Measurements from ENCODE around the gene MCL1. TPM values are rescaled to one million over a fixed set of nuclear protein-coding genes. Genes with fewer than 3 reads are reported as not detected.

Gene MCL1
- total RNA-seq, 2 donors from 2014 or later: 161 to 168 TPM

- Histone ChIP-seq H3K27ac (peak overlapping the region in 1 of 2 donors; percentile 32), H3K4me3 (no peak overlapping the region), H3K27me3 (replicated peaks; ENCODE audit: insufficient read depth) (no peaks in the 10 kb centered on the region), H3K4me1 (replicated peaks) (peaks cover 12% of the 10 kb centered on the region), H3K36me3 (no peaks in the 10 kb centered on the region), H3K9me3 (no peaks in the 10 kb centered on the region)
- DNase-seq (ENCODE audit: low spot score): no peak
- WGBS: 88% methylated on average over 12 of the region's 12 CpGs
- TF ChIP-seq POLR2AphosphoS5 (IDR thresholded peaks at IDR 0.05): no peak
- intact Hi-C loops (cut with DNase I): no loop called here
Observed at GRCh38 chr1:150615346-150616201, 36.2 kb upstream of the MCL1 start.

GRCh38 chr1:150613061-150613920 is 33.9 kb upstream of the MCL1 start:
- Histone ChIP-seq H3K4me3 (no peak overlapping the region), H3K27me3 (replicated peaks; ENCODE audit: insufficient read depth) (no peaks in the 10 kb centered on the region), H3K27ac (peak overlapping the region; percentile 65 to 71), H3K36me3 (no peaks in the 10 kb centered on the region), H3K9me3 (no peaks in the 10 kb centered on the region), H3K4me1 (replicated peaks) (peaks cover 4% of the 10 kb centered on the region)
- peak; percentile 44 for DNase-seq (ENCODE audit: low spot score)
- 49% methylated on average over 12 of the region's 12 CpGs for WGBS
- intact Hi-C loops (cut with DNase I): no loop called here
- TF ChIP-seq POLR2A (IDR thresholded peaks at IDR 0.05) (no peak), POLR2AphosphoS5 (IDR thresholded peaks at IDR 0.05) (peak; percentile 81)

GRCh38 chr1:150612014-150612345 is 32.6 kb upstream of the MCL1 start:
- intact Hi-C loops (cut with DNase I): no loop called here
- peak overlapping the region; percentile 55 to 59 for H3K27ac ChIP-seq
- no peak overlapping the region for H3K4me3 ChIP-seq
- no peaks in the 10 kb centered on the region for H3K36me3 ChIP-seq
- H3K9me3 ChIP-seq: no peaks in the 10 kb centered on the region
- 98% methylated on average over 3 of the region's 3 CpGs for WGBS
- no peak for TF ChIP-seq POLR2A (IDR thresholded peaks at IDR 0.05)
- TF ChIP-seq POLR2AphosphoS5 (IDR thresholded peaks at IDR 0.05): no peak
- TF ChIP-seq CTCF (IDR thresholded peaks at IDR 0.05): no peak
- H3K27me3 ChIP-seq (replicated peaks; ENCODE audit: insufficient read depth): no peaks in the 10 kb centered on the region
- peaks cover 4% of the 10 kb centered on the region for H3K4me1 ChIP-seq (replicated peaks)
- DNase-seq (ENCODE audit: low spot score): no peak

GRCh38 chr1:150610576-150610975 is 31.2 kb upstream of the MCL1 start:
- H3K9me3 ChIP-seq: no peaks in the 10 kb centered on the region
- H3K36me3 ChIP-seq: no peaks in the 10 kb centered on the region
- intact Hi-C loops (cut with DNase I): no loop called here
- no peak for DNase-seq (ENCODE audit: low spot score)
- no peak overlapping the region for H3K4me3 ChIP-seq
- TF ChIP-seq CTCF (IDR thresholded peaks at IDR 0.05) (no peak), POLR2AphosphoS5 (IDR thresholded peaks at IDR 0.05) (no peak)
- peaks cover 4% of the 10 kb centered on the region for H3K4me1 ChIP-seq (replicated peaks)
- no peaks in the 10 kb centered on the region for H3K27me3 ChIP-seq (replicated peaks; ENCODE audit: insufficient read depth)
- WGBS: 94% methylated on average over 4 of the region's 4 CpGs
- H3K27ac ChIP-seq: peak overlapping the region in 1 of 2 donors; percentile 55

GRCh38 chr1:150609732-150610131 is 30.3 kb upstream of the MCL1 start:
- H3K27ac ChIP-seq: no peak overlapping the region
- DNase-seq (ENCODE audit: low spot score): no peak

More at GRCh38 chr1:150609732-150610131, 30.3 kb upstream of the MCL1 start:
- H3K9me3 ChIP-seq: no peaks in the 10 kb centered on the region
- H3K4me3 ChIP-seq: no peak overlapping the region
- no peaks in the 10 kb centered on the region for H3K36me3 ChIP-seq
- WGBS: 47% methylated on average over 2 of the region's 2 CpGs
- peaks cover 4% of the 10 kb centered on the region for H3K4me1 ChIP-seq (replicated peaks)
- H3K27me3 ChIP-seq (replicated peaks; ENCODE audit: insufficient read depth): no peaks in the 10 kb centered on the region
- intact Hi-C loops (cut with DNase I): no loop called here
- TF ChIP-seq CTCF (IDR thresholded peaks at IDR 0.05) (no peak), POLR2AphosphoS5 (IDR thresholded peaks at IDR 0.05) (no peak), POLR2A (IDR thresholded peaks at IDR 0.05) (no peak)

Data from prostate gland (tissue), 2 donors.